A673 (cell line): ENCODE data around the gene USP32.
"Not testable (repeated sequence)": the region's sequence is repeated elsewhere in the genome, so short reads cannot be mapped to it uniquely, and the experiment has no call there.

Source experiments
- EZH2 ChIP-seq: fragments of 200-600 bp; sonication (generic); IDR thresholded peaks from 2 replicates; pipeline ENCODE4 v1.6.1; 2017; ENCODE audit warnings: borderline replicate concordance, low read depth, mild to moderate bottlenecking, mixed read lengths, antibody characterized with exemption, low read length; ENCODE audit not compliant: poor library complexity, severe bottlenecking
- TF ChIP-seq, protein P1 (sequence below): fragments of 300-800, 200-600 bp; sonication (generic); conservative IDR thresholded peaks from 2 replicates; pipeline ENCODE4 v1.5.1; 2017; ENCODE audit warnings: low read depth, mild to moderate bottlenecking, antibody characterized with exemption, low read length, moderate library complexity, mixed read lengths

DNA sequence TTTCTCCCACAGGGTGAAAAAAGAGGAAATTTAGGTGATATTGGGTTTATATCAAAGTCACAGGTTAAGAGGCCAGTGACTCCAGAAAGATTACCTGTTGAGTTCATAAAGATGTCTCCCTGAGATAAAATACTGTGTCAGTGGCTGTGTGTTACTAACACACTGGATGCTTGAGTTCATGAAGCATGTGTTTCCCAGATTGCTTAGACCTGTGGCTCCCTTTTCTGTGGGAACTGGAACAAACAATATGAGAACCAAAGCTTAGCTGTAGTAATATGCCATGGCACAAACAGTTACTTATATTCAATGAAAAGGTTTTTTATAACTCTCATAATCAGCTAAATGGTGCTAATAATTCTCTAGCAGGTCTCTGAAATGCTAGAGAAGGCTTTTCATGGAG, 180.7 kb downstream of the USP32 start:
- TF ChIP-seq, protein P1, sequence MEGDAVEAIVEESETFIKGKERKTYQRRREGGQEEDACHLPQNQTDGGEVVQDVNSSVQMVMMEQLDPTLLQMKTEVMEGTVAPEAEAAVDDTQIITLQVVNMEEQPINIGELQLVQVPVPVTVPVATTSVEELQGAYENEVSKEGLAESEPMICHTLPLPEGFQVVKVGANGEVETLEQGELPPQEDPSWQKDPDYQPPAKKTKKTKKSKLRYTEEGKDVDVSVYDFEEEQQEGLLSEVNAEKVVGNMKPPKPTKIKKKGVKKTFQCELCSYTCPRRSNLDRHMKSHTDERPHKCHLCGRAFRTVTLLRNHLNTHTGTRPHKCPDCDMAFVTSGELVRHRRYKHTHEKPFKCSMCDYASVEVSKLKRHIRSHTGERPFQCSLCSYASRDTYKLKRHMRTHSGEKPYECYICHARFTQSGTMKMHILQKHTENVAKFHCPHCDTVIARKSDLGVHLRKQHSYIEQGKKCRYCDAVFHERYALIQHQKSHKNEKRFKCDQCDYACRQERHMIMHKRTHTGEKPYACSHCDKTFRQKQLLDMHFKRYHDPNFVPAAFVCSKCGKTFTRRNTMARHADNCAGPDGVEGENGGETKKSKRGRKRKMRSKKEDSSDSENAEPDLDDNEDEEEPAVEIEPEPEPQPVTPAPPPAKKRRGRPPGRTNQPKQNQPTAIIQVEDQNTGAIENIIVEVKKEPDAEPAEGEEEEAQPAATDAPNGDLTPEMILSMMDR: not testable (repeated sequence)
- not testable (repeated sequence) for TF ChIP-seq EZH2
